ENCODE measurements around the gene TFDP2.

- no peak for TF ChIP-seq CTCF (conservative IDR thresholded peaks at IDR 0.05; ENCODE audit: low read depth in 2 of 2)
- no peak for TF ChIP-seq EZH2 (IDR thresholded peaks at IDR 0.05; ENCODE audit: low read depth, unreplicated experiment)
- no peak for TF ChIP-seq CREB1 (CRISPR knock-in tag; IDR thresholded peaks at IDR 0.05; ENCODE audit: low read depth)
- TF ChIP-seq POLR2AphosphoS5 (IDR thresholded peaks at IDR 0.05; ENCODE audit: low read depth) = no peak
- no peak for TF ChIP-seq STAT1 (IDR thresholded peaks at IDR 0.05; ENCODE audit: unreplicated experiment)
- TF ChIP-seq REST (IDR thresholded peaks at IDR 0.05; ENCODE audit: unreplicated experiment) = no peak
- no peak for TF ChIP-seq JUNB (IDR thresholded peaks at IDR 0.05; ENCODE audit: unreplicated experiment)
These were observed 140.3 kb downstream of the TFDP2 start for GRCh38 chr3:142009029-142009428.

Measured in GM23338 (cell line).